Fibroblast of skin of right biceps (primary cell): ENCODE results near the gene NEK1.
A peak's percentile ranks its signal among the peaks of the same experiment; 100 is the strongest.

Experiments
- DNase-seq: peaks from one replicate; pipeline ENCODE4 v3.0.0-alpha.2; 2013

NEK1 gene

GRCh38 chr4:169611991-169612870 is at the start of gene NEK1:
TSS of gene NEK1 (minus strand) at chr4:169612583. CDS start at chr4:169602630, 9,953 bp downstream.
- DNase-seq: peak; percentile 91

GRCh38 chr4:169661761-169662160 is 49.4 kb upstream of the NEK1 start:
- DNase-seq: no peak

- no peak for DNase-seq
Observed at GRCh38 chr4:169660929-169661328, 48.5 kb upstream of the NEK1 start.

- peak; percentile 98 for DNase-seq
Observed at GRCh38 chr4:169659716-169660670, 47.6 kb upstream of the NEK1 start.

GRCh38 chr4:169658975-169659715 is 46.8 kb upstream of the NEK1 start:
- DNase-seq: no peak

GRCh38 chr4:169658196-169658595 is 45.8 kb upstream of the NEK1 start:
- no peak for DNase-seq

- DNase-seq: no peak
Observed at GRCh38 chr4:169657470-169658107, 45.2 kb upstream of the NEK1 start.

- no peak for DNase-seq
Observed at GRCh38 chr4:169655401-169655800, 43.0 kb upstream of the NEK1 start.

- DNase-seq: no peak
Observed at GRCh38 chr4:169652535-169652934, 40.2 kb upstream of the NEK1 start.

GRCh38 chr4:169650227-169650936 is 38.0 kb upstream of the NEK1 start:
- DNase-seq: no peak

GRCh38 chr4:169649545-169650226 is 37.3 kb upstream of the NEK1 start:
- no peak for DNase-seq

GRCh38 chr4:169645627-169646026 is 33.2 kb upstream of the NEK1 start:
- DNase-seq: no peak

- no peak for DNase-seq
Observed at GRCh38 chr4:169644802-169645201, 32.4 kb upstream of the NEK1 start.

GRCh38 chr4:169640261-169640870 is 28.0 kb upstream of the NEK1 start:
- DNase-seq: peak; percentile 88

GRCh38 chr4:169634975-169635374 is 22.6 kb upstream of the NEK1 start:
- DNase-seq: no peak

GRCh38 chr4:169632896-169633295 is 20.5 kb upstream of the NEK1 start:
- DNase-seq: no peak

- no peak for DNase-seq
Observed at GRCh38 chr4:169630069-169630468, 17.7 kb upstream of the NEK1 start.

GRCh38 chr4:169628579-169628978 is 16.2 kb upstream of the NEK1 start:
- DNase-seq: no peak

GRCh38 chr4:169627307-169627706 is 14.9 kb upstream of the NEK1 start:
- DNase-seq: no peak
